ENCODE data around the gene CTSE.

CTSE gene

DNA sequence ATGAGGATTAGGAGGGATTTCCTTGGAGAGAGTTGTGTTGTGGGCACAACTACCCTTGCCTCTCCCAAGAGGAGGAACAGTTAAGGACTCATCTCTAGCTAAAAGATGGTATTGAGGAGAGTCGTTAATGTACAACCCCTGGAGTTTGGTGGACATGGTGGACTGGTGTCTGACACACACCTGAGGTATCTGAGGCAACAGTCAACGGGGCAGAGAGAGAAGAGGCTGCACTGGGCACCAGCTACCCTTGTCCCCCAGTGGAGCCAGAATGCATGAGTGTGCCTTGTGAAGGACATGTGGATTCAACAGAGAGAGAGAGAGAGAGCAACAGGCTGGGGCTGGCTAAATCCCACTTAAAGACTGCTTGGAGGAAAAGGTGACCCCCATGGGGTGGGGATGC lies 33.5 kb downstream of the CTSE start:
- H3K27me3 Mint-ChIP-seq, result peaks cover 37% of the 10 kb centered on the region
- no peaks in the 10 kb centered on the region for H3K4me1 Mint-ChIP-seq
- H3K9me3 Mint-ChIP-seq, result no peaks in the 10 kb centered on the region
- no peaks in the 10 kb centered on the region for H3K36me3 Mint-ChIP-seq (ENCODE audit: insufficient read depth)
- H3K27ac Mint-ChIP-seq (ENCODE audit: low read depth), result no peak overlapping the region
- ATAC-seq (replicated peaks; ENCODE audit: extremely low read depth, poor library complexity, severe bottlenecking) (no peak), DNase-seq (ENCODE audit: low spot score in 2 of 2) (no peak)
- no peak overlapping the region for H3K4me3 Mint-ChIP-seq

DNA sequence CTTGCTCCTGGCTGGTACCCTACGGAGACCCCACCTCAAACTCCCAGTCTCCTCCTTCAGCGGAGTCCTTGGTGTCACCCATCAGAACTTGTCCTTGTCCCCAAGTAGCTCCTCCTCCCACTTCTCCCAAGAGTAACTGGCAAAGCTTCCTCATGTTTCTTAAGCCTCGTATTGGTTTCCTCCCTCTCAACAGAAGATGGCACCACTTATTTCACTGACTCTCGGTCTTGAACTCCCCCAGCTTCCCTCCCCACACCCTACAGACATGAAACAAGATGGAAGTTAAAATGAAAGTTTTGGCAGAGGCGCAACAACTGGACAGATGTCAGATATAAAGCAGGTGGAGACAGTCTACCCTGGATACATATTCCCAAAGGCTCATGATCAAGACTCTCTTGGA lies 33.9 kb downstream of the CTSE start:
- no peaks in the 10 kb centered on the region for H3K4me1 Mint-ChIP-seq
- H3K27me3 Mint-ChIP-seq, result peaks cover 37% of the 10 kb centered on the region
- ATAC-seq (replicated peaks; ENCODE audit: extremely low read depth, poor library complexity, severe bottlenecking) (no peak), DNase-seq (ENCODE audit: low spot score in 2 of 2) (no peak)
- H3K36me3 Mint-ChIP-seq (ENCODE audit: insufficient read depth), result no peaks in the 10 kb centered on the region
- no peaks in the 10 kb centered on the region for H3K9me3 Mint-ChIP-seq
- H3K27ac Mint-ChIP-seq (ENCODE audit: low read depth), result no peak overlapping the region
- H3K4me3 Mint-ChIP-seq, result no peak overlapping the region

DNA sequence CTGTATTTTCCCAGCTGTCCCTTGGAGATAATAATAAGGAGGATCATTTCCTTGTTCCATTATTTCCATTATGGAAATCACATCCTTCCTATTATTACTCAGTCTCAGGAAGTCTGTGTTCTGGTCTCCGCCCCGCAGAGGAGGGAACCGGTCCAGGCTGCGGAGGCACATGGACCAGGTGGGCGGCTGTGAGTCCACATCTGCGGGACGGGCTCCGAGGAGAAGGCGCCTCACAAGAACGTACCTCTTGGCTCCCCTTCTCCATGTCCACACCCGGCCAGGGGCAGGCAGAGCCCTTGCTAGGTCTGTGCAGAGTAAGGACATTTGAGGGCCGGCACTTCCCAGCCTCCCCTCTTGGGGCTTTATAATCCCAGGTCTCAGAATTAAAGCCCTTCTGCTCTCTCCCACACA lies 35.1 kb downstream of the CTSE start:
- ATAC-seq (replicated peaks; ENCODE audit: extremely low read depth, poor library complexity, severe bottlenecking) (no peak), DNase-seq (ENCODE audit: low spot score in 2 of 2) (no peak)
- H3K9me3 Mint-ChIP-seq, result no peaks in the 10 kb centered on the region
- no peaks in the 10 kb centered on the region for H3K36me3 Mint-ChIP-seq (ENCODE audit: insufficient read depth)
- H3K27ac Mint-ChIP-seq (ENCODE audit: low read depth), result no peak overlapping the region
- H3K4me3 Mint-ChIP-seq, result no peak overlapping the region
- H3K4me1 Mint-ChIP-seq, result no peaks in the 10 kb centered on the region
- peaks cover 37% of the 10 kb centered on the region for H3K27me3 Mint-ChIP-seq

DNA sequence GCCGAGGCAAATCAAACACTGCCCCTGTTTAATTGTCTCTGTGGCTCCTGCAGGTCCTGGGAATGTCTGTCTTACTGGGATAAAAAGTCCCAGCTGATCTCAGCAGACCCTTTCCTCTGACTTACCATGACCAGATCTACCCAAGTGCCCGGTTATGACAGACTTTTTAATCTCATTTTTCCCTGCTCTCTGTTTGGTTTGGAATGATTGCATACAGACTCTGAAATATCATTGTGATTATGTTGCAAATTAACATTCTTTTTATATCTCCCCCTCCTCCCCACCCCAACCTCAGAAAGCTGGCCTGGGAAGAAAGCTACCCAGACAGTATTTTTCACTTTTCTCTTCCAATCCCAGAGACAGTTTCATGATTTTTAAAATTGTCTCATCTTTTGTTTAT lies 36.8 kb downstream of the CTSE start:
- Mint-ChIP-seq H3K36me3 (ENCODE audit: insufficient read depth) (no peaks in the 10 kb centered on the region), H3K27ac (ENCODE audit: low read depth) (no peak overlapping the region), H3K4me3 (no peak overlapping the region), H3K27me3 (peaks cover 31% of the 10 kb centered on the region), H3K9me3 (no peaks in the 10 kb centered on the region), H3K4me1 (no peaks in the 10 kb centered on the region)
- ATAC-seq (replicated peaks; ENCODE audit: extremely low read depth, poor library complexity, severe bottlenecking) (no peak), DNase-seq (ENCODE audit: low spot score in 2 of 2) (no peak)

DNA sequence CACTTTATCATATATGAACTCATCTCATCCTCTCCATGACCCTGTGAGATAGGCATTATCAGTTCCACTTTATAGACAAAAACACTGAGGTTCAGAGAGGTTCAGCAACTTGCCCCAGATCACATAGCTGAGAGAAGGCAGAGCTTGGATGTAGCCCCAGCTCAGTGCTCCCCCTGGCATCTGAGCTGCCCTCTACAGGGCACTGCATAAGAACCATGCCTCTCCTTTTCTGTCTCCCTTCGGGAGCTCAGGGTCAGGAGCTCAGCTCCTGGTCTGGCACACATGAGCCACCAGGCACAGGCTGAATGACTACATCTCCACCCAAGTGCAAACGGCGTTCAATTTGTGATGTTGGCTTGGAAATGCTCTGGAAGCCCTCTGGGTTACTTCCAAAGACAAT lies 37.4 kb downstream of the CTSE start:
- Mint-ChIP-seq H3K36me3 (ENCODE audit: insufficient read depth) (no peaks in the 10 kb centered on the region), H3K4me1 (no peaks in the 10 kb centered on the region), H3K9me3 (no peaks in the 10 kb centered on the region), H3K4me3 (no peak overlapping the region), H3K27me3 (peaks cover 25% of the 10 kb centered on the region), H3K27ac (ENCODE audit: low read depth) (no peak overlapping the region)
- ATAC-seq (replicated peaks; ENCODE audit: extremely low read depth, poor library complexity, severe bottlenecking) (no peak), DNase-seq (ENCODE audit: low spot score in 2 of 2) (no peak)

DNA sequence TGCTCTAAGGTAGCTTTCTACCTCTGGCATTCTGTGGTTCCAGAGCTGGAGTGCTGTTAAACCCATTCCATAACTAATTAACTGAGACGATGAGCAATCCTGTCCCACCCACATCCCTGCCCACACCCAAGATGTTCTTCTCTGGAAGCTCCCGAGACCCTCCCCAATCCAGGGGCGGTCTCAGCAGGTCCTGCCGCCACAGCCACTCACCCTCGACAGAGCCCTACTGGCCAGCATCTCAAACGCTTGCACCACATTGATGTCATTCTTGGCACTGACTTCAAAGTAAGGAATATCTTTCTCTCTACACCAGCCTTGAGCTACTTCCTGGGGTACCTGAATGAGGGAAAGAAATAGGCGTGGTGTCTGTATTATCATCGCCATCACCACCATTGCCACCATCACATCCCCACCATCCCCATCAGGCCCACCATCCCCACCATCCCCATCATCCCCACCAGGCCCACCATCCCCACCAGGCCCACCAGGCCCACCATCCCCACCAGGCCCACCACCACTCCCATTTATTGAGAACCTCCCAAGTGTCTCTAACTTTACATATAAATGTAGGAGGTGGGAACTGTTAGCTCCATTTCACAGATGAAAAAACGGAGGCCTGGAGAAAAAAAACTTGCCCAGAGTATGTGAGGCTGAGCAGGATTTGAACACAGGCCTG lies 38.2 kb downstream of the CTSE start:
- no peak for ATAC-seq (replicated peaks; ENCODE audit: extremely low read depth, poor library complexity, severe bottlenecking)
- no peak for DNase-seq (ENCODE audit: low spot score in 2 of 2)
- H3K27me3 Mint-ChIP-seq, result peaks cover 17% of the 10 kb centered on the region
- H3K4me1 Mint-ChIP-seq, result no peaks in the 10 kb centered on the region
- H3K4me3 Mint-ChIP-seq, result no peak overlapping the region
- H3K27ac Mint-ChIP-seq (ENCODE audit: low read depth), result no peak overlapping the region
- no peaks in the 10 kb centered on the region for H3K36me3 Mint-ChIP-seq (ENCODE audit: insufficient read depth)
- no peaks in the 10 kb centered on the region for H3K9me3 Mint-ChIP-seq

DNA sequence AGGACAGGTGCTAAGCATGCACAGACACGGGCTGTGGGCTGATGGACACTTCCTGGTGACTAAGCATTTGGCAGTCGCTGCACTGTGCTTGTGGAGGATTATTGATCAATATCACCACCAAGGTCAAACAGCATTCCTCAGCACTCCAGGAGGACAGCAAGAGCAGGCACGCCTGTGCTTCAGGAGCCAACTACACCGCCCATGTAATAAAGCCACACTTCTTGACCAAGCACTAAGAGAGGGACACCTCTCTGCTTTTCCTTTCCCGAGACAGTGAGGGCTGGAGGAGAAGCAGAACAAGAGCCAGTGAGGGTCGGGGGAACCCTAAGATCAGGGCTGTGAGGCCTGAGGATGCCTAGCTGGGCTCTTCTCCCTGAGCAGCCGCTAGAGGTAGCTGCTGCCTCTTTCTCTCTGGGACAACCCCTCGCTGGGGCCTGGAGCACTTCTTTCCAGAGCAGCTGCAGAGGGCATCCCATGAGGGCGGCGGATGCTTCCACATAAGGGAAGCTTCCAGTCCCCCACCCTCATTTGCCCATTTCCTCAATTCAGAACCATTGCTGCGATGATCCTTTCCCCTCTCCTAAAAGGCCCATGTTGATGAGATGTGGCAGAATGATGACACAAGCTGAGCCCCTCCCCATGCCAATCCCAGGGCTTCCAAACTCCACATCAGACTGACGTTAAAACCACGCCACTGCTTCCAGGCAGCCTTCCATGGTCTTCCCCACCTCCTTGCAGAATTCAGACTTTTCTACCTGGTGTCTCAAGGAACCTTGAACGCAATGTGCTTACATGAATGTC lies 39.6 kb downstream of the CTSE start:
- Mint-ChIP-seq H3K27me3 (peaks cover 4% of the 10 kb centered on the region), H3K27ac (ENCODE audit: low read depth) (no peak overlapping the region), H3K4me1 (no peaks in the 10 kb centered on the region), H3K36me3 (ENCODE audit: insufficient read depth) (no peaks in the 10 kb centered on the region), H3K9me3 (no peaks in the 10 kb centered on the region), H3K4me3 (no peak overlapping the region)
- DNase-seq (ENCODE audit: low spot score in 2 of 2), result no peak
- ATAC-seq (replicated peaks; ENCODE audit: extremely low read depth, poor library complexity, severe bottlenecking), result no peak

DNA sequence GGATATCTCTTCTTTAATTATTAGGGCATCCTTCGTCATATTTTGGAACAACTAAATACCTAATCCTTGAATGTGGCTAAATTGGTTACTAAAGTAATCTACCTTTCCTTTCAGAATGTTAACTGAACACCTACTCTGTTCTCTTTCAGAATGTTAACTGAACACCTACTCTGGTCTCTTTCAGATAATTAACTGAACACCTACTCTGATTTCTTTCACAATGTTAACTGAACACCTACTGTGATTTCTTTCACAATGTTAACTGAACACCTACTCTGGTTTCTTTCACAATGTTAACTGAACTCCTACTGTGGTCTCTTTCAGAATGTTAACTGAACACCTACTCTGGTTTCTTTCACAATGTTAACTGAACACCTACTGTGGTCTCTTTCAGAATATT lies 42.4 kb downstream of the CTSE start:
- Mint-ChIP-seq H3K27ac (ENCODE audit: low read depth) (no peak overlapping the region), H3K36me3 (ENCODE audit: insufficient read depth) (peaks cover 1% of the 10 kb centered on the region), H3K4me1 (no peaks in the 10 kb centered on the region), H3K9me3 (no peaks in the 10 kb centered on the region), H3K4me3 (no peak overlapping the region), H3K27me3 (no peaks in the 10 kb centered on the region)
- ATAC-seq (replicated peaks; ENCODE audit: extremely low read depth, poor library complexity, severe bottlenecking) (no peak), DNase-seq (ENCODE audit: low spot score in 2 of 2) (no peak)

DNA sequence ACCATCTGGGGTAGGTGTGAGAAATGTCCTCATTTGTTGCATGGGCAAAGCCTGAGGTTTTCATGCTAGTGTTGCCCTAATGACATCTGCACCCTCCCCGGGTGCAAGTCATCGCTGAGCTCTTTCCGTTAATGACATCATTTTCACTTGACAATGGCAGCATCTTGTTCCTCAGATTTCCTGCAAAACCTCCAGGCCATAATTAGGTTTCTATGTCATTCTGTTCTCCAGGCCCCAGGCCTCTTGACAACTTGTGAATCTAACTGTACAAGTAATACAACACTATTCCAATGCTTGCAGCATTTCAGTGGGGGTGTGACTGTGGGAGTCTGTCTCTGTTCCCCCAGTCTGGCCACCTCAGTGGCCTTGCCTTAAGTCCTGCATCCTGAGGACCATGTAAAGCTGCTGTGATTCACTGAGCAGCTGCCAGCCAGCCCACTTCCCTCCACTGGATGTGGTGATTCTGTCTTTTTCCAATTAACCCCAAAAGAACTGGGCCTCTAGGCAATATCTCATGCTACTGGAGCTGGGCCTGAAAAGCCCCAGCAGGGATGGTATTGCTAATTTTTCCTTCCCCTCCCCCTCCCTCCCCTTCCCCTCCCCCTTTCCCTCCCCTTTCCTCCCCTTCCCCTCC lies 43.3 kb downstream of the CTSE start:
- DNase-seq (ENCODE audit: low spot score in 2 of 2) (no peak), ATAC-seq (replicated peaks; ENCODE audit: extremely low read depth, poor library complexity, severe bottlenecking) (no peak)
- no peak overlapping the region for H3K27ac Mint-ChIP-seq (ENCODE audit: low read depth)
- H3K4me3 Mint-ChIP-seq, result no peak overlapping the region
- no peaks in the 10 kb centered on the region for H3K27me3 Mint-ChIP-seq
- no peaks in the 10 kb centered on the region for H3K9me3 Mint-ChIP-seq
- H3K36me3 Mint-ChIP-seq (ENCODE audit: insufficient read depth), result peaks cover 1% of the 10 kb centered on the region
- H3K4me1 Mint-ChIP-seq, result no peaks in the 10 kb centered on the region

DNA sequence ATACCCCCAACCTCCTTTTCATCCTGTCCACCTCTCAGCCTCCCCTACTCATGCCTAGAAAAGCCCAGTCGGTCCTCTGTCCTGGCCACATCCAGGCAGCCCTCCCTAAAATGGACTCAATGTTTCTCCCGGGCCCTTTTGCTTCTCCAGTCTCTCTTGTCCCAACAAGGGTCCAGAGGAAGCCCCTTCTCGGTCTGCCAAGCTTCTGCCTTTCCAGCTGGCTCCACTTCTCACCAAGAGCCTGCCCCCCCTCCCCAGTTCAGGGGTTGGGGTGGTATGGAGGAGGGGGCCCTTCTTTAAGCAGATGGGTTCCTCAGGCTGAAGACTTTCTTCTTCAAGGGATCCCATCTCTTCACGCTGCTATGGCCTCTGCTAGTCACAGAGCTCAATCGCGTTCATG lies 44.4 kb downstream of the CTSE start:
- no peaks in the 10 kb centered on the region for H3K9me3 Mint-ChIP-seq

DNA sequence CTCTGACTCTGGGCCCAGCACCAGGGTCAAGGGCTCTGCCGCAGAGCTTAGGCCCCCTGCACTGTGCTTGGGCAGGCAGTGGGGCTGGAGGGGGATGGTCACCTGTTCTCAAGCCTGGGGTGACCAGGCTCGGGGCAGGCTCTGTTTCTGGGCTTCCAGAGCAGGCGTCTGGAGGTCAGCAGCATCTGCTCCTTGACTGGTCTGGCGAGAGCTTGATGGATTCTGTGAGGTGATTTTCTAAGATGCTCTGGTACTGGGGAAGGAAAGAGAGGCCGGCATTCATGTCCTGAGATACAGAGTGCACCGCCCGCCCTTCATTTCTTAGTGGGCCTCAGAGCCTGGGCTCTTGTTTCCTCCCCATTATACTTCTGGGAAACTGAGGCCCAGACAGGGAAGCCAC lies 45.0 kb downstream of the CTSE start:
- Mint-ChIP-seq H3K4me1 (no peaks in the 10 kb centered on the region), H3K27me3 (no peaks in the 10 kb centered on the region), H3K9me3 (no peaks in the 10 kb centered on the region), H3K27ac (ENCODE audit: low read depth) (no peak overlapping the region), H3K4me3 (no peak overlapping the region), H3K36me3 (ENCODE audit: insufficient read depth) (peaks cover 1% of the 10 kb centered on the region)
- DNase-seq (ENCODE audit: low spot score in 2 of 2) (no peak), ATAC-seq (replicated peaks; ENCODE audit: extremely low read depth, poor library complexity, severe bottlenecking) (no peak)

More for the DNA sequence above, 44.4 kb downstream of the CTSE start:
- ATAC-seq (replicated peaks; ENCODE audit: extremely low read depth, poor library complexity, severe bottlenecking) (no peak), DNase-seq (ENCODE audit: low spot score in 2 of 2) (no peak)
- Mint-ChIP-seq H3K4me1 (no peaks in the 10 kb centered on the region), H3K27me3 (no peaks in the 10 kb centered on the region), H3K27ac (ENCODE audit: low read depth) (no peak overlapping the region), H3K4me3 (no peak overlapping the region), H3K36me3 (ENCODE audit: insufficient read depth) (peaks cover 1% of the 10 kb centered on the region)

DNA sequence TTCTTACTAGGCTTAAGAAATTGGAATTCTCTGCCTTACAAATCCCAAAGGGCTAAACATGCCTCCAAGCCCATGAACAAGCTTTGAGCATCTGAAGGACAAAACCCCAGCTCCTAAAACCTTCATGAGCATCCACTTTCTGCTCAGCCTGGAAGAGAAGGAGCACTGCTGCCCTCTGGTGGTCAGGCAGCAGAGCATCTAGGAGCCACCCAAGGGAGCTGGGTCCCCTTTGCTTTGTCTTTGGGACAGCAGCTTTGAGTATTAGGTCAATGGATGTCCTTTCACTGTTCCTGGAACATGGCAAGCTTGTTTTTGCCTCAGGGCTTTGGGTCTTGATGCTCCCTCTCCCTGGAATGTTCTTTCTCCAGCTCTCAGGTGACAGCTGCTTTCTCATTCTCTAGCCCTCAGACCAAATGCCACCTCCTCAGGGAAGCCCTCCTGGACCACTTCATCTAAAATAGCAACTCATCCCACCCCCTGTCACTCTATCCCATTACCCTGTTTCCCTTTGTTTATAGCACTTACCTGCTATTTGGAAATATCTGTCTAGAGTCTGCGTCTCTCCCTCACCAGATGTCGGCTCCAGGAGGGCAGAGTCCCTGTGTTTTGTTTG lies 46.2 kb downstream of the CTSE start:
- no peaks in the 10 kb centered on the region for H3K4me1 Mint-ChIP-seq
- ATAC-seq (replicated peaks; ENCODE audit: extremely low read depth, poor library complexity, severe bottlenecking) (peak; percentile 65), DNase-seq (ENCODE audit: low spot score in 2 of 2) (peak; percentile 52 to 67)
- peaks cover 3% of the 10 kb centered on the region for H3K36me3 Mint-ChIP-seq (ENCODE audit: insufficient read depth)
- no peak overlapping the region for H3K4me3 Mint-ChIP-seq
- no peak overlapping the region for H3K27ac Mint-ChIP-seq (ENCODE audit: low read depth)
- H3K27me3 Mint-ChIP-seq, result no peaks in the 10 kb centered on the region
- no peaks in the 10 kb centered on the region for H3K9me3 Mint-ChIP-seq

Measured in central memory CD8-positive, alpha-beta T cell (primary cell).